Thoracic aorta (tissue), 2 donors: ENCODE data around the gene GREM1. TPM values are rescaled to one million over a fixed set of nuclear protein-coding genes. Genes with fewer than 3 reads are reported as not detected.

Source experiments
- ATAC-seq: fragments of 150-250 bp; one replicate; pipeline ENCODE4 v1.8.0; 2017; ENCODE audit warnings: low read depth; ENCODE audit not compliant: insufficient number of reproducible peaks, low FRiP score
- DNase-seq: peaks from one replicate; pipeline ENCODE4 v3.0.0-alpha.2; 2020; ENCODE audit warnings: low spot score
- H3K27ac ChIP-seq, 2 donors: fragments of 200-600 bp; sonication (generic); 1 replicate in 1 of 2; 2 replicates in 1 of 2; pipeline ENCODE4 v1.5.1; 2016; ENCODE audit warnings: mild to moderate bottlenecking in 2 of 2, moderate library complexity in 2 of 2
- H3K27me3 ChIP-seq: fragments of 200-600 bp; sonication (generic); replicated peaks from 2 replicates; pipeline ENCODE4 v1.6.0; 2016; ENCODE audit warnings: mild to moderate bottlenecking; ENCODE audit not compliant: insufficient read depth
- H3K36me3 ChIP-seq: fragments of 200-600 bp; sonication (generic); one replicate; pipeline ENCODE4 v1.5.1; 2016
- H3K4me1 ChIP-seq, 2 donors: fragments of 200-600 bp; sonication (generic); 1 replicate in 1 of 2; 2 replicates in 1 of 2; pipeline versions ENCODE4 v1.5.1 to v1.6.0; 2016; ENCODE audit warnings: low read depth in 2 of 2, mild to moderate bottlenecking in 1 of 2; ENCODE audit not compliant: control insufficient read depth in 1 of 2
- H3K4me3 ChIP-seq: fragments of 200-600 bp; sonication (generic); 2 replicates; pipeline ENCODE4 v1.5.1; 2016; ENCODE audit warnings: mild to moderate bottlenecking
- H3K9me3 ChIP-seq: fragments of 200-600 bp; sonication (generic); 2 replicates; pipeline ENCODE4 v1.5.1; 2016
- CTCF ChIP-seq: fragments of 200-600 bp; sonication (generic); IDR thresholded peaks from one replicate; pipeline ENCODE4 v1.5.1; 2019; ENCODE audit warnings: antibody characterized with exemption
- total RNA-seq, 2 donors: library from RNA; depleted of rRNA; stranded (reverse); fragments of >200 nt; gene quantifications; one replicate each; pipeline versions ENCODE4 v1.1.0 to v1.2.3, GENCODE V29; 2016

Gene GREM1
- total RNA-seq, 2 donors from 2014 or later: 0.42 to 0.95 TPM

- H3K27me3 ChIP-seq: peaks cover 4% of the 10 kb centered on the region
- H3K36me3 ChIP-seq: no peaks in the 10 kb centered on the region
- DNase-seq: no peak
- no peak for TF ChIP-seq CTCF
- peaks cover 2% of the 10 kb centered on the region for H3K9me3 ChIP-seq
- H3K4me3 ChIP-seq: no peak overlapping the region
- H3K27ac ChIP-seq: no peak overlapping the region
- ATAC-seq: no peak
- H3K4me1 ChIP-seq: peaks cover 14 to 23% of the 10 kb centered on the region in 2 donors
These were observed 4.3 kb downstream of the GREM1 start for GRCh38 chr15:32722136-32722535.

- H3K27ac ChIP-seq: no peak overlapping the region
- no peak for ATAC-seq
These were observed 5.6 kb downstream of the GREM1 start for GRCh38 chr15:32723171-32723948.

GRCh38 chr15:32729700-32730395 is 12.0 kb downstream of the GREM1 start:
- no peak for TF ChIP-seq CTCF
- DNase-seq: no peak

More at GRCh38 chr15:32723171-32723948, 5.6 kb downstream of the GREM1 start:
- H3K4me1 ChIP-seq: peaks cover 4 to 10% of the 10 kb centered on the region in 2 donors
- H3K36me3 ChIP-seq: no peaks in the 10 kb centered on the region
- H3K9me3 ChIP-seq: peaks cover 2% of the 10 kb centered on the region
- H3K4me3 ChIP-seq: no peak overlapping the region
- no peak for DNase-seq
- no peak for TF ChIP-seq CTCF
- no peaks in the 10 kb centered on the region for H3K27me3 ChIP-seq

GRCh38 chr15:32730677-32731654 is 13.2 kb downstream of the GREM1 start:
- Histone ChIP-seq H3K4me1 (no peaks in the 10 kb centered on the region), H3K4me3 (no peak overlapping the region), H3K27ac (no peak overlapping the region), H3K9me3 (peaks cover 1% of the 10 kb centered on the region), H3K27me3 (no peaks in the 10 kb centered on the region), H3K36me3 (no peaks in the 10 kb centered on the region)
- ATAC-seq (no peak), DNase-seq (no peak)
- TF ChIP-seq CTCF: no peak

More at GRCh38 chr15:32729700-32730395, 12.0 kb downstream of the GREM1 start:
- H3K27ac ChIP-seq: no peak overlapping the region
- H3K36me3 ChIP-seq: no peaks in the 10 kb centered on the region
- ATAC-seq: no peak
- H3K4me3 ChIP-seq: no peak overlapping the region
- no peaks in the 10 kb centered on the region for H3K4me1 ChIP-seq
- H3K27me3 ChIP-seq: no peaks in the 10 kb centered on the region
- peaks cover 2% of the 10 kb centered on the region for H3K9me3 ChIP-seq
